RPMI8226 (cell line): ENCODE results near the gene GHITM.
"Not testable (repeated sequence)": the region's sequence is repeated elsewhere in the genome, so short reads cannot be mapped to it uniquely, and the experiment has no call there.

Experiments used
- DNase-seq: peaks from one replicate; pipeline ENCODE4 v3.0.0-alpha.2; 2015

The GHITM gene

GRCh38 chr10:84177541-84178141 lies 38.3 kb downstream of the GHITM start:
- peak; percentile 7 for DNase-seq

DNA sequence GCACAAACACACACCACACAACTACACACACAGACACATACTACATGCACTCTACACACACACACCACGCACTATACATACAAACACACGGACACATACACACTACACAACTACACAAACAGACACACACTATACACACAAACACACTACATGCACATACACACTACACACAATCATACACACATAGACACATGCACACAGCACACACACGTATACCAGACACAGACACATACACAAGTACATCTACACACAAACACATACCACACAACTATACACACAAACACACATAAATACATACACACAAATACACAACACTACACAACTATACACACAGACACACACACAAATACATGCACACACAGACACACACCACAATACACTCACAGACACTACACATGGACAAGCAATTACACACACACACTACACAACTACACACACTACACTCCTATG lies 38.9 kb downstream of the GHITM start:
- DNase-seq, result no peak

- DNase-seq, result peak; percentile 29
Measured at GRCh38 chr10:84179059-84179710, 39.9 kb downstream of the GHITM start.

- not testable (repeated sequence) for DNase-seq
Measured at GRCh38 chr10:84180386-84180785, 41.1 kb downstream of the GHITM start.

- DNase-seq, result no peak
Measured at GRCh38 chr10:84181631-84182030, 42.3 kb downstream of the GHITM start.

- peak; percentile 15 for DNase-seq
Measured at GRCh38 chr10:84184517-84184916, 45.2 kb downstream of the GHITM start.

GRCh38 chr10:84185526-84186175 lies 46.3 kb downstream of the GHITM start:
- DNase-seq, result no peak

DNA sequence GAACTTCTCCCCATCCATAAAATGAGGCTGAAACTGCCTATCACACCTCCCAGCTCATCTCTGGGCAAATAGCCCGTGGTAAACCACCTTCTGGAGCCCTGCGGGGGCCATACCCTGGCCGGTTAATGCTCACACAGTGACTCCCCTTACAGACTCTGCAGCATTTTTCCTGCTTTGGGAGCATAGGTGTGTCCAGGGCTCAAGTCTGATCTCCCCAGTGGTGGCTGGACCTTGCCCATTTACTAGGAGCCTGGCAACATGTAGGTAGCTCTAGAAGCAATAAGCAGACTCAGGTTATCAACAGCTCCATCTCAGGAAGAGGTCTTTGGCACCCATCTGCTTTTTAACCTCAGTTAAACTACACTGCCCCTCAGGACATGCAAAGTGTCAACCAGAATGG lies 49.5 kb downstream of the GHITM start:
- DNase-seq, result no peak

DNA sequence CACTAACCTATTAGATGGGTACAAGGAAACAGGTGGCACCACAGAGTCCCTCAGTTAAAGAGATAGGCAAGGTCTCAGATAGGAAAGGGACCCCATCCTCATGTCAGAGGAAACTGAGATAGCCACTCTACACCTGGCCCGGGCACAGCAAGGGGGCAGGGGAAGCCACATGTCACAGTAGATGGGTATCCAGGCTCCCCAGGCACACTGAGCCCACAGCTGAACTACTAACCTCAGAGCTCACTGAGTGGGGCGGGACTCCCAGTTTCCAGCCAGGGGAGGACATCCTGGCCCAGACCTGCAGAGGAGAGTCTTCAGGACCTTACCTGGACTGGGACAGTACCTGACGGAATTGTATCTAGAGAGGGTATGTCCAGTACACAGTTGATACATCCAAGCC lies 51.3 kb downstream of the GHITM start:
- DNase-seq, result no peak

- no peak for DNase-seq
Measured at GRCh38 chr10:84191106-84191505, 51.8 kb downstream of the GHITM start.

DNA sequence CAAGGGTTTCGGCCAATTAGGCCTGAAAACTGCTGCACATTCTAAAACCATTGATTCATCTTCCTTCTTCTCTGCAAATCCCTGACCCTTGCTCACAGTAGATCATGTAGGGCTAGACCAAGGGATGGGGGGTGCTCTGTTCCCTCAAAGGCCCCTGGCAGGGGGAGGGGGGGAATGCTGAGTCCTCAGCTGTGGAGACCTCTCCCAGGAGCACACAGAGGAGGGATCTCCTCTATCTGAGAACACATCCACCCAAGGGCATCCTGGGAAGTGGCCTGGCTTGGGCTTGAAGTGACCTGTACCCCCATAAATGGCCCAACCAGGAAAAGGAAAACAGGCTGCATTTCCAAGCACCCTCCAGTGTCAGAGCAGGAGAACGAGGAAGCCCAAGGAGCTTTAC lies 54.0 kb downstream of the GHITM start:
- DNase-seq, result no peak

DNA sequence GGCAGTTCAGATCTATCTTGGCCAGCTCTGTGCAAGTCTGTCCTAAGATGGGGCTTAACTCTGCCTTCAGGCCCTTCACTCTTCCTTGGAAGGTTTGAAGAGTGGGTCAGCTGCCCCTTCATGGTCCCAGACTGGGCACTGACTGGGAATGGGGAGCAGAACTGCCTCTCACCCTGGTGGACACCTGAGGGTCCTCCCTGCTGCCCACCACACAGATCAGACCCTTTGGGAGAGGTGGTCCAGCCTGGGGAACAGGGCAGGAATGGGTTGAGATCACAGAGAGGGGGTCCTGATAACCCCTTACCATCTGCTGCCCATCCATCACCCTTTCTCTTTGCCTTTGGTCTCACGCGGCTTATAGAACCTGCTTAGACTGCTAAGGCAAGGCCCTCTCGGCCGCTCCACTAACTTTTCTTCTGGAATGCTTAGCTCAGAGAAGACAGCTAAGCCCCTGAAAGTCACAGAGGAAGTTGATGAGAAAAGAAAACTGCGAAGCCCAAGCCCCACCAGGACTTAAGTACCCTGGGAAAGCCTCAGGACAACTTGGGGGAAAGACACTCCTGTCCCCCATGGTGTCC lies 54.6 kb downstream of the GHITM start:
- no peak for DNase-seq

GRCh38 chr10:84194424-84195043 lies 55.2 kb downstream of the GHITM start, which contains the start of gene CDHR1:
TSS of gene CDHR1 (plus strand) at chr10:84194537. CDS start at chr10:84194761, 224 bp downstream.
- no peak for DNase-seq

GRCh38 chr10:84195044-84195830 lies 55.9 kb downstream of the GHITM start:
- DNase-seq, result no peak

DNA sequence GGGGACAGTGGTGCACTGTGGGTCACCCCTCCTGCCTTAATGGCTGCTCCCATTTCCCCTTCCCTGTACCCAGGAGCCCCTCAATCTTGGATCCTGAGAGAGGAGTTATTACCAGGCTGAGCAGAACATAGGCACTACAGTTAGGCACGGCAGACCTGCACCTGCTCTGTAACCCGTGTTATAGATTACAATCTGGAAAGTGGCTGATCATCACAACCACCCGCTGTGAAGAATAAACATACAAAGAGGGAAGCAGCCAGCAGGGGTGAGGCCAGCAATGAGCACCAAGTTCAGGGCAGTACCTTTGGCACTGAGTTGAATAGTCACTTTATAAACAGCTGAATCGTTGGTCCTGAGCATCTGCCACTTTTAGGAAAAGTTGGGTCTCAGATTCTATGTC lies 56.8 kb downstream of the GHITM start:
- no peak for DNase-seq

DNA sequence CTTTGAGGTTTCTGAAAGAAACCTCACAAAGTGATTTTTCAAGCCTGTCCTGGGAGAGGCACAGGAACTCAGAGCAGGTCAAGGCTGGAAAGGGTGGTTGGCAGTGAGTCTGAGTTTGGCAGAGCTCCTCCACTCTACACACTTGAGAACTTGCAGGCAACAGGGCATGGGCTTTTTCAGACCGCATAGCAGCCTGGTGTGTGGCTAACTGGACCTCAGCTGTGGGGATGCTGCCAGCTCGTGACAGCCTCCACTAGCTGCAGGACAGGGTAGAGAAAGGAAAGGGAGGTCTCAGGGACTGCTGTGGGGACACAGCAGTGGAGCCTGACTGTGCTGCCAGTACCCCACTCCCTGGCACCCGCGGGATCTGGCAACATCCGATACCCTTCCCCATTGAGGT lies 57.6 kb downstream of the GHITM start:
- DNase-seq, result no peak

DNA sequence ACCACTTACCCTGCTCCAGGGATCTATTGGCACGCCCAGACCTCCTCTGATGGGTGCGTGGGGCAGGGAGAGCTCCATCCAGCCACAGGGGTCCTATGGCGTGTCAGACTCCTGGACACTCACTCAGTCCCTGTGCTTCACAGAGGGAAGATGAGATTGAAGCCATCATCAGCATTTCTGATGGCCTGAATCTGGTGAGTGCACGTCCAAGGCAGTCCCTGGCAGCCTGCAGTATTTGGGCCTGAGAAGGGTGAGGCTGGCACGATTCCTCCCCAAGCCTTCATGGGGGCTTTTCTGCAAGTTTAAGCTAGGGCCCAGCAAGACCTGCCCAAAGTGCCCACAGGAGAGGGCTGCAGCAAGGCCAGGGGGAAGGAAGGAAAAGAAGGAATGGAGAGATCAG lies 58.3 kb downstream of the GHITM start:
- DNase-seq, result no peak

GRCh38 chr10:84198206-84198915 lies 59.1 kb downstream of the GHITM start:
- no peak for DNase-seq

- DNase-seq, result no peak
Measured at GRCh38 chr10:84200537-84201243, 61.4 kb downstream of the GHITM start.

DNA sequence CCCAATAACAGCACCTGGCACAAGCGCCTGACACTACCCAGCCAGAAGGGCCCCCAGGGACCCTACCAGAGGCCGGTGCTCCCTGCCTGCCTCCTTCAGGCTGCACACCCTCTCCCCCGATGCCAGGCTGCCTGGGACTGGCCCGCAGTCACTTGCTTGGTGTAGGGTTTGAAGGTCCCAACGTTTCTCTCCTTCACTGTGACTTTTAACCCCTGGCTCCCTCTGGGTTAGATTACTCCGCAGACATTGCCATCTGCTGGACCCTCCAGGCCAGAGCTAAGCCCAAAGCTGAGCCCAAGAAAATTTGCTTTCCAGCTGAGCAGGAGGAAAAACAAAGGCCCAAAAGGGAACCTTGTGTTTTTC lies 61.9 kb downstream of the GHITM start:
- no peak for DNase-seq

GRCh38 chr10:84201682-84202081 lies 62.4 kb downstream of the GHITM start:
- DNase-seq, result no peak
